Activated T-cell treated with anti-CD3 and anti-CD28 coated beads, Interleukin-2, amount 50 U/mL, for 4 hours (primary cell): ENCODE data around the gene UNC13C. TPM values are rescaled to one million over a fixed set of nuclear protein-coding genes. Genes with fewer than 3 reads are reported as not detected.
"Not testable (repeated sequence)": the region's sequence is repeated elsewhere in the genome, so short reads cannot be mapped to it uniquely, and the experiment has no call there.

ENCODE experiments used
- ATAC-seq, 2 donors: fragments of 200-7000 bp; cut with Tn5 transposase; one replicate each; pipeline ENCODE4 v1.10.0; 2021
- DNase-seq: peaks from one replicate; pipeline ENCODE4 v3.0.0-alpha.2; 2020
- H3K27me3 Mint-ChIP-seq: one replicate; pipeline ENCODE4 v1.8.0; 2021; ENCODE audit warnings: low read depth, mixed read lengths
- H3K36me3 Mint-ChIP-seq: one replicate; pipeline ENCODE4 v1.8.0; 2022; ENCODE audit warnings: mixed read lengths; ENCODE audit not compliant: insufficient read depth
- H3K4me1 Mint-ChIP-seq: one replicate; pipeline ENCODE4 v1.8.0; 2021; ENCODE audit warnings: low read depth, mixed read lengths
- H3K4me3 Mint-ChIP-seq: one replicate; pipeline ENCODE4 v1.8.0; 2021; ENCODE audit warnings: mild to moderate bottlenecking, moderate library complexity, mixed read lengths
- H3K9me3 Mint-ChIP-seq: one replicate; pipeline ENCODE4 v1.8.0; 2021; ENCODE audit warnings: mixed read lengths
- total RNA-seq, 3 donors: library from RNA; stranded (reverse); gene quantifications; one replicate each; pipeline ENCODE4 v1.2.1, GENCODE V29; 2021

Gene UNC13C
- not detected for total RNA-seq

DNA sequence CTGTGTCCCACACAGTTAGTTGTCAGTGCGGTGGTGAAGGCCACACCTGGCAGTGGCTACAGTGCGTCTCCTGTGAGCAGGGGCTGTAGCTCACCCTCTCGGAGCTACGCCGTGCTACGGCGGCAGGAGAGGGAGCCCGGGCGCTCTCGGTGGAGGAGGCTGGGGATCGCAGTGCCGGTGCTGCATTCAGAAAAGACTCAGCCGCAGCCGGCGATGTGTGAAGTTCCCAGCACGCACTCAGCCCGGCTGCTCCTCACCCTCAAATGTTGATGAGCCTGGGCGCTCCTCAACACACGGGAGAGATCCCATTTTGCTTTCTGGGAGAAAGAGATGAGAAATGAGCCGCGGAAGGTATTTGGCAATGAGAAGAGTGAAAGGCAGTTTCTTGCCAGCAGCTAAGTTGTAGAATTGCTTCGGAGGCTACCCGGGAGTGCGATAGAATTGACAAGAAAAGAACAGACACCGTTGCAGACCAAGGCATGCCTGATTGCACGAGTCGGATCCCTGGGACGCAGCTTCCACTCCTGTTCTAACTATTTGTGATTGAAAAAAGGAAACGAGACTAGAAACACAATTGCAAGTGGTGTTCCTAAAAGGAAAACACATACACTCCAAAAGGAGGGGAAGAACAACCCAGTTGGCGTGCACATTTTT, at the start of gene UNC13C:
UNC13C (plus strand) TSS at position 189 of the 654 bp plus-strand sequence. CDS start 34,463 bp downstream, outside the sequence.
- Mint-ChIP-seq H3K4me1 (no peaks in the 10 kb centered on the region), H3K4me3 (no peak within 1 kb of the TSS), H3K36me3 (no peaks in the 10 kb centered on the region), H3K9me3 (no peaks in the 10 kb centered on the region), H3K27me3 (peaks cover 13% of the 10 kb centered on the region)
- DNase-seq (no peak), ATAC-seq (no peak)

DNA sequence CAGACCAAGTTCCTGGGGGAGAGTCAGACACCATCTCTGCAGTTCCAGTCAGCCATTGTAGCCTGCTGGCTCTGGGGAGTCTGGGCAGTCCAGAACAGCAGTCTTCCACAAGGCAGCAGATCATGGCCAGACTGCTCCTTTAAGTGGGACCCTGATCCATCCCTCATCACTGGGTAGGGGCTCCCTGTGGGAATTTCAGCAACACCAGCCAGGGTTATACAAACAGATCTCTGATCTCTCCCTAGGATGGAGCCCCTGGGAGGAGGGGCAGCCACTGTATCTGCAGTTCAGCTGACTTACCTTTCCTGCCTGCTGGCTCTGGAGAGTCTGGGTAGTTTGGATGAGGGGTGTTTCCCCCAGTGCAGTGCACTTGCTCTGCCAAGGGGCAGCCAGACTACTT, 42.1 kb upstream of the UNC13C start:
- ATAC-seq = no peak
- H3K36me3 Mint-ChIP-seq = no peaks in the 10 kb centered on the region
- H3K4me3 Mint-ChIP-seq = no peak overlapping the region
- H3K4me1 Mint-ChIP-seq = no peaks in the 10 kb centered on the region
- DNase-seq = no peak
- H3K9me3 Mint-ChIP-seq = peaks cover 35% of the 10 kb centered on the region
- no peaks in the 10 kb centered on the region for H3K27me3 Mint-ChIP-seq

- peaks cover 37% of the 10 kb centered on the region for H3K9me3 Mint-ChIP-seq
- not testable (repeated sequence) for H3K4me1 Mint-ChIP-seq, H3K36me3 Mint-ChIP-seq, ATAC-seq, H3K27me3 Mint-ChIP-seq, DNase-seq, H3K4me3 Mint-ChIP-seq
Measured at GRCh38 chr15:53937632-53938031, 40.6 kb upstream of the UNC13C start.

DNA sequence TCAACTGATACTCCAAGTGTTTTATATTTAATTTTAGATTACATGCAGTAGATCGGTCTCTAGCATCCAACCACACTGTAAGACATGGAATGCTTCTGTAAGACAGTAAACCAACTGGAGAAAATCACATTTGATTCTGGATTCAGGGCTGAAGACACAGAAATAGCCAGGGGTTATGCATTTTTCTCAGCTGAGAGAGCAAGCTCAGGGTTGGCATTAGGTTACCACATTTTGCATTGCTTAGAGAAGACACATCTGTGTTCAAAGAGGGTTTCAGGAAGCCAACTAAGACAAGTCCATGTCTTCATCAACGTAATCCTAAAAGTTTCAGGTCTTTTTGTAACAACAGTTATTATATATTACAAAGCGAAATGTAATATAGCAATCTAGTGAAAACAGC, 27.7 kb upstream of the UNC13C start:
- Mint-ChIP-seq H3K4me3 (no peak overlapping the region), H3K9me3 (peaks cover 9% of the 10 kb centered on the region), H3K4me1 (no peaks in the 10 kb centered on the region), H3K27me3 (no peaks in the 10 kb centered on the region), H3K36me3 (no peaks in the 10 kb centered on the region)
- DNase-seq (no peak), ATAC-seq (no peak)

- ATAC-seq (no peak), DNase-seq (no peak)
- no peak overlapping the region for H3K4me3 Mint-ChIP-seq
- H3K27me3 Mint-ChIP-seq = peaks cover 2% of the 10 kb centered on the region
- no peaks in the 10 kb centered on the region for H3K4me1 Mint-ChIP-seq
- no peaks in the 10 kb centered on the region for H3K9me3 Mint-ChIP-seq
- no peaks in the 10 kb centered on the region for H3K36me3 Mint-ChIP-seq
Measured at GRCh38 chr15:53955396-53955795, 22.8 kb upstream of the UNC13C start.

DNA sequence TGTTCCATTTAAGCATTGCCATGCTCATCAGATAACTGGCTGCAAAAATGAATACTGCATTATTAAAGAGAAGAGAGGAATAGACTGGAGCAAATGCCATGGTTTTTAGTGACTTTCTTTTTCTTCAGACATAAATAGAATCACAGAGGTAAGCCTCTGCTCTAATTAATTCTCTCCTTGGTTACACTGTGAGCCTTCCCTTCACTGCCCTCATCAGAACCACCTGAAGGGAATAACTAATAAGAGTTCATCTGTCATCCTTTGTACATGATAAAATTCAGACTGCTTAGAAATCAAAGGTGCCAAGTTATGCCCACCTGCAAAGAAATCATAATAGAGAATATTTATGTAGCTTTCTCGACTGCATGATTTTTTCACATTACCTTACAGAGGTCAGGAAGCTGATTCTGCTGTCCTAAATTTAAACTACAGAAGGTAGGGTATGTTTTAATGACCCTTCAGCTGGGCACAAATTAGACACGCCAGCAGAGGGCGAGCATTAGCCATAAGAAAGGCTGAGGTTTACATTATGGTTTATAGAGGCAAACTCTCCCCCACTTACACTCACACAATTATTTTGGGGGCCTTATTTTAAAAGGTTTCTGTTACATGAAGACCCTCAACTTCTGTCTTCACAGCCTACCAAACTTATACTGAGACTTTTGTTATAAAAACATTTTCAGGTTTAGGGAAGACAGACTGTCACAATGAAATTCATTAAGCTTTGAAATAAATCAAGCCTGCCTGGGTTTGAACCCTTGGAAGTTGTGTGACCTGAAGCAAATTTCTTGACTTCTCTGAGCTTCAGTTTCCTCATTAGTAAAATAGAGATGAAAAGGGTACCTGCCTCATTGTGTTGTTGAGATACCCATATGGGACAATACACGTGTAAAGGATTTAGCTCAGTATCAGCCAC, 15.3 kb upstream of the UNC13C start:
- ATAC-seq (no peak), DNase-seq (no peak)
- Mint-ChIP-seq H3K4me1 (no peaks in the 10 kb centered on the region), H3K9me3 (no peaks in the 10 kb centered on the region), H3K36me3 (no peaks in the 10 kb centered on the region), H3K4me3 (no peak overlapping the region), H3K27me3 (peaks cover 6% of the 10 kb centered on the region)

DNA sequence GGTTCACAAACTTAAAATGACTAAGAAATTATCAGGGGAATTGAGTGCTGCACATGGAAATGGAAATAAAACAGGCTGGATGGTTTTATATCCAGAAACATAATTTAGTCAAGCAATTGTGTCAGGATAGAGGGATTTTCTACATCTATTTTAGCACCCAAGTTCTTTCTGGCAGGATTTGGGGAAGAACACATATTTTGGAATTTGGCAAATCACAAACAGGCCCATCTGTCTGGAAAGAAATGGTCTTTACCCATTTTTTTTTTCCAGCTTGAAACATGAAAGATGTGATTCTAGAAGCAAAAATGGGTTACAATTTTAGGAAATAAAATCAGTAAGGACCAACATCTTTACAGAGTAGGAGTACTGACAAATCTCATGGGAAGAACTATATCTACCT, 14.4 kb upstream of the UNC13C start:
- no peaks in the 10 kb centered on the region for H3K36me3 Mint-ChIP-seq
- no peak overlapping the region for H3K4me3 Mint-ChIP-seq
- no peak for ATAC-seq
- H3K9me3 Mint-ChIP-seq = no peaks in the 10 kb centered on the region
- H3K4me1 Mint-ChIP-seq = no peaks in the 10 kb centered on the region
- H3K27me3 Mint-ChIP-seq = peaks cover 5% of the 10 kb centered on the region
- DNase-seq = no peak

GRCh38 chr15:53974121-53974520, 4.1 kb upstream of the UNC13C start:
- H3K36me3 Mint-ChIP-seq = no peaks in the 10 kb centered on the region
- H3K27me3 Mint-ChIP-seq = peaks cover 13% of the 10 kb centered on the region
- H3K4me3 Mint-ChIP-seq = no peak overlapping the region
- no peaks in the 10 kb centered on the region for H3K4me1 Mint-ChIP-seq
- no peaks in the 10 kb centered on the region for H3K9me3 Mint-ChIP-seq
- no peak for ATAC-seq
- no peak for DNase-seq

- no peaks in the 10 kb centered on the region for H3K4me1 Mint-ChIP-seq
- no peaks in the 10 kb centered on the region for H3K9me3 Mint-ChIP-seq
- H3K4me3 Mint-ChIP-seq = no peak overlapping the region
- H3K27me3 Mint-ChIP-seq = peaks cover 16% of the 10 kb centered on the region
- DNase-seq (no peak), ATAC-seq (no peak)
- H3K36me3 Mint-ChIP-seq = no peaks in the 10 kb centered on the region
Measured at GRCh38 chr15:53974813-53975212, 3.4 kb upstream of the UNC13C start.

- H3K36me3 Mint-ChIP-seq = no peaks in the 10 kb centered on the region
- H3K27me3 Mint-ChIP-seq = peaks cover 13% of the 10 kb centered on the region
- no peaks in the 10 kb centered on the region for H3K9me3 Mint-ChIP-seq
- DNase-seq (no peak), ATAC-seq (no peak)
- no peak overlapping the region for H3K4me3 Mint-ChIP-seq
- H3K4me1 Mint-ChIP-seq = no peaks in the 10 kb centered on the region
Measured at GRCh38 chr15:53976844-53977392, 1.3 kb upstream of the UNC13C start.

GRCh38 chr15:53979051-53979788, 979 bp downstream of the UNC13C start:
- no peaks in the 10 kb centered on the region for H3K9me3 Mint-ChIP-seq
- H3K36me3 Mint-ChIP-seq = no peaks in the 10 kb centered on the region
- H3K27me3 Mint-ChIP-seq = peaks cover 13% of the 10 kb centered on the region
- no peak for DNase-seq
- H3K4me3 Mint-ChIP-seq = no peak overlapping the region
- H3K4me1 Mint-ChIP-seq = no peaks in the 10 kb centered on the region
- no peak for ATAC-seq

DNA sequence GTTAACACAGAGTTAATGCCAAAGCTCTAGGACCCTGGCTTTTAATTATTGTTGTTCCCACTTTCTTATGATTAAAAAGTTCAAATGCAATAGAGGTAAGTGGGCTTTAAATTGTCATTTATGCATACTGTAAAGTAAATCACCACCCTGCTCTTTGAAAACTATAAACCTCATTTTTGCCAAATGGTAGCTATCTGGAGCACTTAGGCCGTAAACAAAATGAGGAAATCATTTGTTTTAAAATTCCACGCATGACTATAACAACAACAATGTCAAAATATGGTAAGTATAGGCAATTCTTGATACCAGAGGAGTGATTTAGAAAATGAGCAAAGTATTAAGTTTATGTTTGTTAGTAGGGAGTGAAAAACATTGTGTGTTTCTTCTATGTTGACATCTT, 1.8 kb downstream of the UNC13C start:
- Mint-ChIP-seq H3K36me3 (no peaks in the 10 kb centered on the region), H3K4me3 (no peak overlapping the region), H3K9me3 (no peaks in the 10 kb centered on the region), H3K27me3 (peaks cover 13% of the 10 kb centered on the region), H3K4me1 (no peaks in the 10 kb centered on the region)
- ATAC-seq (no peak), DNase-seq (no peak)

DNA sequence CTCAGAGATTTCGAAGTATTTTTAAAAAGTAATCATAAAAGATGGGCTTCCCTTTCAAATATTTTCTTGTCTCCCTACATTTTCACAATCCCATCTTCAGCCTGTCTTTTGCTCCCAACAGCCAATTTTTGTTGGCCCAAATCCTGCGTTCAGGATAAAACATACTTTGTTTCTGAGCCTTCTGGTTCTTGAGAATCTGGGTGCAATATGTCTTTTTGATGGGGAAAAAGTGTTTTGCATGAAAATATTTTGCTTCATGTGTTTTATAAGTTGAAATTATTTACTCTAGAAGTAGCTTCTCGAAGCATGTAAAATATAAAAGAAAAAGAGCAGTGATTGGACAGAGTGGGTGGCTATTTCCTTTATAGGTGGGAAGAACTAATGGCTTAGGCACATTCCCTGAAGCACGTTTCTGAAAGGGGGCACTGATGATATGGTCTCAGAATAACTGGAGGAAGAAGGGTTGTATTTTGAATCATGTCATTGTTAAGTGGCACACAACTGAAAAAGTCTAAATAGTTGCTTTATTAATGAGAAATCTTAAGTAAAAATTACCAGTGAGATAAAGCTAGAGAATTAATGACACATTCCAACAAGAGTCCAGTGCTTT, 3.9 kb downstream of the UNC13C start:
- no peak for DNase-seq
- H3K4me1 Mint-ChIP-seq = no peaks in the 10 kb centered on the region
- H3K27me3 Mint-ChIP-seq = peaks cover 13% of the 10 kb centered on the region
- no peak overlapping the region for H3K4me3 Mint-ChIP-seq
- H3K9me3 Mint-ChIP-seq = no peaks in the 10 kb centered on the region
- H3K36me3 Mint-ChIP-seq = no peaks in the 10 kb centered on the region
- ATAC-seq = no peak

GRCh38 chr15:53982876-53983275, 4.6 kb downstream of the UNC13C start:
- Mint-ChIP-seq H3K9me3 (no peaks in the 10 kb centered on the region), H3K36me3 (no peaks in the 10 kb centered on the region), H3K27me3 (peaks cover 13% of the 10 kb centered on the region), H3K4me3 (no peak overlapping the region), H3K4me1 (no peaks in the 10 kb centered on the region)
- ATAC-seq = no peak
- DNase-seq = no peak
